Activated T-cell treated with anti-CD3 and anti-CD28 coated beads, Interleukin-2, amount 50 U/mL, for 24 hours (primary cell): ENCODE results near the gene SLC5A2.
A peak's percentile ranks its signal among the peaks of the same experiment; 100 is the strongest.
"Not testable (repeated sequence)": the region's sequence is repeated elsewhere in the genome, so short reads cannot be mapped to it uniquely, and the experiment has no call there.

Experiments
- DNase-seq: peaks from one replicate; pipeline ENCODE4 v3.0.0-alpha.2; 2020
- H3K27ac Mint-ChIP-seq: 2 replicates; pipeline ENCODE4 v1.8.0; 2020; ENCODE audit warnings: mild to moderate bottlenecking, mixed read lengths
- H3K27me3 Mint-ChIP-seq: 2 replicates; pipeline ENCODE4 v1.8.0; 2020; ENCODE audit warnings: mixed read lengths
- H3K36me3 Mint-ChIP-seq: 2 replicates; pipeline ENCODE4 v1.8.0; 2020; ENCODE audit warnings: low read depth, mixed read lengths
- H3K4me1 Mint-ChIP-seq: 2 replicates; pipeline ENCODE4 v1.8.0; 2020; ENCODE audit warnings: low read depth, mixed read lengths
- H3K4me3 Mint-ChIP-seq: 2 replicates; pipeline ENCODE4 v1.8.0; 2020; ENCODE audit warnings: mild to moderate bottlenecking, moderate library complexity, mixed read lengths
- H3K9me3 Mint-ChIP-seq: 2 replicates; pipeline ENCODE4 v1.8.0; 2020; ENCODE audit warnings: mixed read lengths

Gene SLC5A2

GRCh38 chr16:31483081-31483480, at the start of gene SLC5A2:
TSS of gene SLC5A2 (plus strand) at chr16:31483123. CDS start at chr16:31483137, 14 bp downstream.
- DNase-seq, result no peak
- H3K4me1 Mint-ChIP-seq, result peaks cover 12% of the 10 kb centered on the region
- H3K4me3 Mint-ChIP-seq, result no peak within 1 kb of the TSS
- no peaks in the 10 kb centered on the region for H3K36me3 Mint-ChIP-seq
- H3K27me3 Mint-ChIP-seq, result no peaks in the 10 kb centered on the region
- no peaks in the 10 kb centered on the region for H3K9me3 Mint-ChIP-seq
- H3K27ac Mint-ChIP-seq, result no peak within 1 kb of the TSS

GRCh38 chr16:31435341-31436220, 47.3 kb upstream of the SLC5A2 start:
- Mint-ChIP-seq H3K27ac (no peak overlapping the region), H3K27me3 (no peaks in the 10 kb centered on the region), H3K4me1 (peaks cover 16% of the 10 kb centered on the region), H3K4me3 (no peak overlapping the region), H3K36me3 (no peaks in the 10 kb centered on the region), H3K9me3 (no peaks in the 10 kb centered on the region)
- no peak for DNase-seq

GRCh38 chr16:31436221-31437045, 46.5 kb upstream of the SLC5A2 start:
- DNase-seq, result no peak
- Mint-ChIP-seq H3K27ac (no peak overlapping the region), H3K4me1 (peaks cover 16% of the 10 kb centered on the region), H3K36me3 (no peaks in the 10 kb centered on the region), H3K27me3 (no peaks in the 10 kb centered on the region), H3K9me3 (no peaks in the 10 kb centered on the region), H3K4me3 (no peak overlapping the region)

- DNase-seq, result no peak
- Mint-ChIP-seq H3K4me3 (no peak overlapping the region), H3K9me3 (no peaks in the 10 kb centered on the region), H3K36me3 (no peaks in the 10 kb centered on the region), H3K27ac (no peak overlapping the region), H3K27me3 (no peaks in the 10 kb centered on the region), H3K4me1 (peaks cover 23% of the 10 kb centered on the region)
These were observed 44.5 kb upstream of the SLC5A2 start for GRCh38 chr16:31438414-31438813.

- peaks cover 23% of the 10 kb centered on the region for H3K4me1 Mint-ChIP-seq
- H3K27ac Mint-ChIP-seq, H3K36me3 Mint-ChIP-seq, H3K9me3 Mint-ChIP-seq, H3K4me3 Mint-ChIP-seq, DNase-seq, H3K27me3 Mint-ChIP-seq: not testable (repeated sequence)
These were observed 43.9 kb upstream of the SLC5A2 start for GRCh38 chr16:31439023-31439422.

GRCh38 chr16:31439519-31439918, 43.4 kb upstream of the SLC5A2 start:
- H3K27me3 Mint-ChIP-seq, result no peaks in the 10 kb centered on the region
- H3K4me1 Mint-ChIP-seq, result peaks cover 23% of the 10 kb centered on the region
- H3K4me3 Mint-ChIP-seq, result no peak overlapping the region
- DNase-seq, result no peak
- H3K36me3 Mint-ChIP-seq, result no peaks in the 10 kb centered on the region
- H3K27ac Mint-ChIP-seq, result no peak overlapping the region
- no peaks in the 10 kb centered on the region for H3K9me3 Mint-ChIP-seq

GRCh38 chr16:31440516-31441184, 42.3 kb upstream of the SLC5A2 start:
- Mint-ChIP-seq H3K36me3 (no peaks in the 10 kb centered on the region), H3K27me3 (no peaks in the 10 kb centered on the region), H3K4me1 (peaks cover 23% of the 10 kb centered on the region), H3K9me3 (no peaks in the 10 kb centered on the region), H3K27ac (no peak overlapping the region), H3K4me3 (no peak overlapping the region)
- no peak for DNase-seq

- peaks cover 26% of the 10 kb centered on the region for H3K4me1 Mint-ChIP-seq
- H3K9me3 Mint-ChIP-seq, result no peaks in the 10 kb centered on the region
- H3K4me3 Mint-ChIP-seq, result peak overlapping the region; percentile 71
- H3K27ac Mint-ChIP-seq, result peak overlapping the region; percentile 41
- no peak for DNase-seq
- no peaks in the 10 kb centered on the region for H3K36me3 Mint-ChIP-seq
- no peaks in the 10 kb centered on the region for H3K27me3 Mint-ChIP-seq
These were observed 41.0 kb upstream of the SLC5A2 start for GRCh38 chr16:31441956-31442355.

- not testable (repeated sequence) for H3K9me3 Mint-ChIP-seq, H3K36me3 Mint-ChIP-seq, H3K27ac Mint-ChIP-seq, H3K27me3 Mint-ChIP-seq, H3K4me3 Mint-ChIP-seq, DNase-seq
- H3K4me1 Mint-ChIP-seq, result peaks cover 15% of the 10 kb centered on the region
These were observed 37.0 kb upstream of the SLC5A2 start for GRCh38 chr16:31445931-31446330.

GRCh38 chr16:31451201-31451600, 31.7 kb upstream of the SLC5A2 start:
- Mint-ChIP-seq H3K4me3 (no peak overlapping the region), H3K4me1 (peaks cover 30% of the 10 kb centered on the region), H3K27ac (no peak overlapping the region)

GRCh38 chr16:31451681-31452351, 31.1 kb upstream of the SLC5A2 start:
- DNase-seq, result no peak
- Mint-ChIP-seq H3K4me1 (peaks cover 34% of the 10 kb centered on the region), H3K27ac (no peak overlapping the region), H3K9me3 (no peaks in the 10 kb centered on the region), H3K36me3 (peaks cover 23% of the 10 kb centered on the region), H3K27me3 (no peaks in the 10 kb centered on the region), H3K4me3 (no peak overlapping the region)

More at GRCh38 chr16:31451201-31451600, 31.7 kb upstream of the SLC5A2 start:
- H3K27me3 Mint-ChIP-seq, result no peaks in the 10 kb centered on the region
- no peaks in the 10 kb centered on the region for H3K9me3 Mint-ChIP-seq
- no peak for DNase-seq
- peaks cover 18% of the 10 kb centered on the region for H3K36me3 Mint-ChIP-seq

- Mint-ChIP-seq H3K4me1 (peaks cover 42% of the 10 kb centered on the region), H3K4me3 (no peak overlapping the region), H3K9me3 (no peaks in the 10 kb centered on the region), H3K27ac (peak overlapping the region; percentile 66), H3K36me3 (peaks cover 32% of the 10 kb centered on the region), H3K27me3 (no peaks in the 10 kb centered on the region)
- no peak for DNase-seq
These were observed 30.3 kb upstream of the SLC5A2 start for GRCh38 chr16:31452631-31453106.

- Mint-ChIP-seq H3K27me3 (no peaks in the 10 kb centered on the region), H3K9me3 (no peaks in the 10 kb centered on the region), H3K27ac (peak overlapping the region; percentile 63), H3K4me1 (peaks cover 48% of the 10 kb centered on the region), H3K4me3 (no peak overlapping the region), H3K36me3 (peaks cover 39% of the 10 kb centered on the region)
- peak; percentile 23 for DNase-seq
These were observed 29.4 kb upstream of the SLC5A2 start for GRCh38 chr16:31453255-31454204.
